ENCODE data around the gene ATP7B. TPM values are rescaled to one million over a fixed set of nuclear protein-coding genes. Genes with fewer than 3 reads are reported as not detected.

The ATP7B gene
- total RNA-seq, 1 donor from 2014 or later: 12.3 TPM

DNA sequence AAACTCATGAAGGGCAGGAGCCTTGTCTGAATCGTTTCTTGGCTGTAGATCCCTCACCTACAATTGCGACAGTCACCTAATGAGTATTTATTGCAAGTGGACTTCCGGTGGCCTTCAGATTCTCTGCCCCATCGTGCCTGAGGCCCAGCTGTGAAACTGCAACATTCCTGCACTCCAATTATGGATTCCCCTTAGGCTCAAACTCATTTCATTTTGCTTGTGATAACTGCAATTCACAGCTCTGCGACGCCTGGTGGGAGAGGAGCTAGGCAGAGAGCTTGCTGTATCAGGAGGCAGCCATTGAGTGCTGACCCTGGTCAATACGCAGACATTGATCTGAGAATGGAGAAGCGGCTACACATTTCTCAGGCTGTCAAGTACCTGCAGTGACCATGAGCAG lies 90.5 kb downstream of the ATP7B start:
- Histone ChIP-seq H3K4me3 (ENCODE audit: insufficient read depth, low read depth, low read length) (no peak overlapping the region), H3K27ac (ENCODE audit: low read depth, low read length) (no peak overlapping the region), H4K20me1 (ENCODE audit: insufficient read depth, low read length) (no peaks in the 10 kb centered on the region), H3K36me3 (ENCODE audit: insufficient read depth, low read length) (no peaks in the 10 kb centered on the region), H3K4me1 (ENCODE audit: insufficient read depth, low read length) (no peaks in the 10 kb centered on the region), H2AFZ (ENCODE audit: low read depth, low read length) (no peak overlapping the region), H3K79me2 (ENCODE audit: insufficient read depth, low read length) (no peaks in the 10 kb centered on the region), H3K9me3 (ENCODE audit: insufficient read depth, low read depth, low read length) (no peaks in the 10 kb centered on the region), H3K9ac (ENCODE audit: low read length) (no peak overlapping the region), H3K4me2 (ENCODE audit: low read length) (no peak overlapping the region), H3K27me3 (ENCODE audit: insufficient read depth, low read length) (peaks cover 3% of the 10 kb centered on the region)
- Mint-ChIP-seq H3K9me3 (ENCODE audit: unreplicated experiment) (no peaks in the 10 kb centered on the region), H3K27me3 (ENCODE audit: low read depth, unreplicated experiment) (peaks cover 9% of the 10 kb centered on the region), H3K27ac (ENCODE audit: unreplicated experiment) (no peak overlapping the region), H3K4me3 (ENCODE audit: unreplicated experiment) (no peak overlapping the region), H3K4me1 (ENCODE audit: low read depth, unreplicated experiment) (no peaks in the 10 kb centered on the region), H3K36me3 (ENCODE audit: low read depth, unreplicated experiment) (no peaks in the 10 kb centered on the region)
- TF ChIP-seq EZH2 (IDR thresholded peaks at IDR 0.05; ENCODE audit: insufficient read depth, low read length): no peak
- TF ChIP-seq, protein P1, sequence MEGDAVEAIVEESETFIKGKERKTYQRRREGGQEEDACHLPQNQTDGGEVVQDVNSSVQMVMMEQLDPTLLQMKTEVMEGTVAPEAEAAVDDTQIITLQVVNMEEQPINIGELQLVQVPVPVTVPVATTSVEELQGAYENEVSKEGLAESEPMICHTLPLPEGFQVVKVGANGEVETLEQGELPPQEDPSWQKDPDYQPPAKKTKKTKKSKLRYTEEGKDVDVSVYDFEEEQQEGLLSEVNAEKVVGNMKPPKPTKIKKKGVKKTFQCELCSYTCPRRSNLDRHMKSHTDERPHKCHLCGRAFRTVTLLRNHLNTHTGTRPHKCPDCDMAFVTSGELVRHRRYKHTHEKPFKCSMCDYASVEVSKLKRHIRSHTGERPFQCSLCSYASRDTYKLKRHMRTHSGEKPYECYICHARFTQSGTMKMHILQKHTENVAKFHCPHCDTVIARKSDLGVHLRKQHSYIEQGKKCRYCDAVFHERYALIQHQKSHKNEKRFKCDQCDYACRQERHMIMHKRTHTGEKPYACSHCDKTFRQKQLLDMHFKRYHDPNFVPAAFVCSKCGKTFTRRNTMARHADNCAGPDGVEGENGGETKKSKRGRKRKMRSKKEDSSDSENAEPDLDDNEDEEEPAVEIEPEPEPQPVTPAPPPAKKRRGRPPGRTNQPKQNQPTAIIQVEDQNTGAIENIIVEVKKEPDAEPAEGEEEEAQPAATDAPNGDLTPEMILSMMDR (IDR thresholded peaks at IDR 0.05; ENCODE audit: insufficient read depth, low read depth, low read length): no peak
- FAIRE-seq: no peak
- DNase-seq (ENCODE audit: low read depth): no peak

GRCh38 chr13:51920267-51920666 lies 91.0 kb downstream of the ATP7B start:
- Histone ChIP-seq H4K20me1 (ENCODE audit: insufficient read depth, low read length) (no peaks in the 10 kb centered on the region), H3K9ac (ENCODE audit: low read length) (no peak overlapping the region), H3K79me2 (ENCODE audit: insufficient read depth, low read length) (no peaks in the 10 kb centered on the region), H2AFZ (ENCODE audit: low read depth, low read length) (no peak overlapping the region), H3K36me3 (ENCODE audit: insufficient read depth, low read length) (no peaks in the 10 kb centered on the region), H3K4me2 (ENCODE audit: low read length) (no peak overlapping the region), H3K4me1 (ENCODE audit: insufficient read depth, low read length) (no peaks in the 10 kb centered on the region), H3K9me3 (ENCODE audit: insufficient read depth, low read depth, low read length) (no peaks in the 10 kb centered on the region), H3K27ac (ENCODE audit: low read depth, low read length) (no peak overlapping the region), H3K4me3 (ENCODE audit: insufficient read depth, low read depth, low read length) (no peak overlapping the region), H3K27me3 (ENCODE audit: insufficient read depth, low read length) (peaks cover 3% of the 10 kb centered on the region)
- Mint-ChIP-seq H3K4me1 (ENCODE audit: low read depth, unreplicated experiment) (no peaks in the 10 kb centered on the region), H3K9me3 (ENCODE audit: unreplicated experiment) (no peaks in the 10 kb centered on the region), H3K4me3 (ENCODE audit: unreplicated experiment) (no peak overlapping the region), H3K27me3 (ENCODE audit: low read depth, unreplicated experiment) (peaks cover 8% of the 10 kb centered on the region), H3K36me3 (ENCODE audit: low read depth, unreplicated experiment) (no peaks in the 10 kb centered on the region), H3K27ac (ENCODE audit: unreplicated experiment) (no peak overlapping the region)
- no peak for DNase-seq (ENCODE audit: low read depth)
- no peak for TF ChIP-seq EZH2 (IDR thresholded peaks at IDR 0.05; ENCODE audit: insufficient read depth, low read length)
- no peak for FAIRE-seq

DNA sequence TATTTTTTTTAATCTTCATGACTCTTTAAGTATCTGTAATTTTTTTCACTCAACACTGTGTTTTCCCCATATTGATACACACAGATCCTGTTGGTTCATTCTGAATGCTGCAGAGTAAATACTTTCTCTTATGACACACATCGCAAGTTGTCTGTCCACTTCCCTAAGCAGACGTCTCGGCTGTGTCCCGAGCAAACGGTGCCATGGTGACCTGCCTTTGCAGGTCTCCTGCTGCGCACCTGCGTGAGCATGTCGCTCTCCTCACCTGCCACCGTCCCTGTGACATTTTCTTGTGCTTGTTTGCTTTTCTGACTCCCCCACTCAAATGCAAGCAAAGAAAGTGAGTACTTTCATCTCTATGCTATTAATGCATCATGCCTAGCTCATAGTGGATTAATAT lies 91.7 kb downstream of the ATP7B start:
- Mint-ChIP-seq H3K9me3 (ENCODE audit: unreplicated experiment) (no peaks in the 10 kb centered on the region), H3K27ac (ENCODE audit: unreplicated experiment) (no peak overlapping the region), H3K36me3 (ENCODE audit: low read depth, unreplicated experiment) (no peaks in the 10 kb centered on the region), H3K4me3 (ENCODE audit: unreplicated experiment) (no peak overlapping the region), H3K27me3 (ENCODE audit: low read depth, unreplicated experiment) (peaks cover 3% of the 10 kb centered on the region), H3K4me1 (ENCODE audit: low read depth, unreplicated experiment) (no peaks in the 10 kb centered on the region)
- H3K27ac ChIP-seq (ENCODE audit: low read depth, low read length): no peak overlapping the region
- DNase-seq (ENCODE audit: low read depth) (no peak), FAIRE-seq (no peak)
- H4K20me1 ChIP-seq (ENCODE audit: insufficient read depth, low read length): no peaks in the 10 kb centered on the region
- H3K4me2 ChIP-seq (ENCODE audit: low read length): no peak overlapping the region
- no peaks in the 10 kb centered on the region for H3K79me2 ChIP-seq (ENCODE audit: insufficient read depth, low read length)
- H3K4me3 ChIP-seq (ENCODE audit: insufficient read depth, low read depth, low read length): no peak overlapping the region
- TF ChIP-seq, protein P1 (IDR thresholded peaks at IDR 0.05; ENCODE audit: insufficient read depth, low read depth, low read length): no peak
- TF ChIP-seq EZH2 (IDR thresholded peaks at IDR 0.05; ENCODE audit: insufficient read depth, low read length): no peak
- no peak overlapping the region for H2AFZ ChIP-seq (ENCODE audit: low read depth, low read length)
- H3K27me3 ChIP-seq (ENCODE audit: insufficient read depth, low read length): peaks cover 3% of the 10 kb centered on the region
- H3K9me3 ChIP-seq (ENCODE audit: insufficient read depth, low read depth, low read length): no peaks in the 10 kb centered on the region
- no peaks in the 10 kb centered on the region for H3K4me1 ChIP-seq (ENCODE audit: insufficient read depth, low read length)
- no peaks in the 10 kb centered on the region for H3K36me3 ChIP-seq (ENCODE audit: insufficient read depth, low read length)
- H3K9ac ChIP-seq (ENCODE audit: low read length): no peak overlapping the region

All from astrocyte (in vitro differentiated cells and primary cell).